HL-60 (cell line): ENCODE results near the gene EBF3.

Source experiments
- CTCF ChIP-seq: IDR thresholded peaks from one replicate; pipeline ENCODE4 v1.5.1; 2011; ENCODE audit warnings: low read length, control low read depth, inconsistent platforms; ENCODE audit not compliant: insufficient read depth
- GABPA ChIP-seq: IDR thresholded peaks from 2 replicates; pipeline ENCODE4 v1.6.1; 2012; ENCODE audit warnings: low read depth
- POLR2AphosphoS5 ChIP-seq: IDR thresholded peaks from 2 replicates; pipeline ENCODE4 v1.6.1; 2012; ENCODE audit warnings: low read depth
- REST ChIP-seq: IDR thresholded peaks from 2 replicates; pipeline ENCODE4 v1.6.1; 2012; ENCODE audit warnings: low read depth; ENCODE audit not compliant: insufficient replicate concordance
- SPI1 ChIP-seq: IDR thresholded peaks from 2 replicates; pipeline ENCODE4 v1.6.1; 2012; ENCODE audit warnings: low read depth, mild to moderate bottlenecking, borderline replicate concordance

GRCh38 chr10:129832573-129833467 lies 131.3 kb downstream of the EBF3 start:
- TF ChIP-seq POLR2AphosphoS5 = no peak
- no peak for TF ChIP-seq CTCF
- no peak for TF ChIP-seq GABPA
- TF ChIP-seq REST = no peak
- TF ChIP-seq SPI1 = no peak
